ENCODE measurements around the gene SYT1. TPM values are rescaled to one million over a fixed set of nuclear protein-coding genes. Genes with fewer than 3 reads are reported as not detected.

The SYT1 gene
- total RNA-seq, 2 experiments from 2014 or later, result not detected

DNA sequence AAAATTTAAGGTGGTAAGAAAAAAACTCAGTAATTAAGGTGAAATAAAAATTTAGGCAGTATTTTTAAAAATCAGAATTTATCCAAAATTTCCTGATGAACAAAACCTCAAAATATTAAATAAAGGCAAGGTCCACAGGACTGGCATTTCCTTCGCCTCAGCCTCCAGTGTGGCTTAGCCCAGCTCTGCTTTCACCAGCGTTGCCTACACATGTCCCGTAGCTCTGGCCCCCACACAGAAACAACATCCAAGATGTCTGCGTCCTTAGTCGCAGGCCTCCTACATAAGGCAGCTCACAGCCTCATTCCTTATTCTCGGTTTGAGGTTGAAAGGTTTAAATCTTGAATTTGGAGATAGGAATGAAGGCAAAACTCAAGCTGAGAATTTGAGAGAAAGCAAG lies 274.3 kb downstream of the SYT1 start:
- DNase-seq (no peak), ATAC-seq (no peak)
- H3K36me3 Mint-ChIP-seq (ENCODE audit: low read depth), result no peaks in the 10 kb centered on the region
- H3K4me3 Mint-ChIP-seq, result no peak overlapping the region
- POLR2A ChIA-PET, result no interaction called here
- CTCF ChIA-PET, result no interaction called here
- H3K27ac Mint-ChIP-seq, result no peak overlapping the region
- H3K27me3 Mint-ChIP-seq (ENCODE audit: low read depth), result no peaks in the 10 kb centered on the region
- H3K9me3 Mint-ChIP-seq (ENCODE audit: insufficient read depth), result no peaks in the 10 kb centered on the region
- no peaks in the 10 kb centered on the region for H3K4me1 Mint-ChIP-seq (ENCODE audit: low read depth)

DNA sequence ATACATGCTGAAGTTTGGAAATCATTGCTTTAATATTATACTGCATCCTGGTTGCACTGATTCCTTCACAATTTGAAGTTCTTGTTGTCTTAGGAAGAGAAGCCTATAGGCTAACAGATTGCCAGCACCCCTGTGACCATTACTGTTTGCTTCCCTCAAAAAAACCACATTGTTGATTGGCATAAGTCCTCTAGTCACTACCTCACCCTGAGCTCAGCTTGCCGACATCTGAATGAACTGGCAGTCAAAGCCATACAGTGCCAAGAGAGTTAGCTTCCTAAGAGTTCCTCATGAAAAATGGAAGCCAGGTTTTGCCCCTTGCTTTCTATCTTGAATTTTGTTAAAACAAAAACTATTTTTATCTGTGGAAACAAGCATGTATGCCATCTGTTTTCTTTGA lies 276.1 kb downstream of the SYT1 start:
- Mint-ChIP-seq H3K4me1 (ENCODE audit: low read depth) (no peaks in the 10 kb centered on the region), H3K27me3 (ENCODE audit: low read depth) (no peaks in the 10 kb centered on the region), H3K4me3 (no peak overlapping the region), H3K9me3 (ENCODE audit: insufficient read depth) (peaks cover 3% of the 10 kb centered on the region), H3K27ac (no peak overlapping the region), H3K36me3 (ENCODE audit: low read depth) (no peaks in the 10 kb centered on the region)
- ChIA-PET CTCF (no interaction called here), POLR2A (no interaction called here)
- ATAC-seq, result no peak
- no peak for DNase-seq

DNA sequence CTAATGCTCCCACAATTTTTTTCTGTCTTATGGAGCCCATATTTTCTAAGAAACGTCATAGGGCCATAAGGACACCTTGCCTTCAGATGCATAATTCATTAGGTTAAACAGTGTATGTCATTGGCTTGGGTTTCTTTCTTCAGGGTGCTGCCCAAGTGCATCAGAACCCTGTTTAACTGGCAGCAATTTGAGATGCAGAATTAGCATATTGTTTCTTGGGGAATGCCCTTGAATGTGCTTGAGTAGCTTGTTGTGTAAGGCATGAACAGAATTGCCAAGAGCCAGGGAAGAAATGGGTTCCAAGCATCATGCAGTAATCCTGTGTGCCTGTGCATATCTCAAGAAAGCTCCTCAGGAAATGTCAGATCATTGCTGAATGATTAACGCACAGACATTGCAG lies 277.2 kb downstream of the SYT1 start:
- CTCF ChIA-PET, result no interaction called here
- H3K9me3 Mint-ChIP-seq (ENCODE audit: insufficient read depth), result peaks cover 3% of the 10 kb centered on the region
- H3K4me1 Mint-ChIP-seq (ENCODE audit: low read depth), result no peaks in the 10 kb centered on the region
- H3K4me3 Mint-ChIP-seq, result no peak overlapping the region
- no peak for ATAC-seq
- DNase-seq, result no peak
- no peak overlapping the region for H3K27ac Mint-ChIP-seq
- H3K36me3 Mint-ChIP-seq (ENCODE audit: low read depth), result no peaks in the 10 kb centered on the region
- POLR2A ChIA-PET, result no interaction called here
- H3K27me3 Mint-ChIP-seq (ENCODE audit: low read depth), result no peaks in the 10 kb centered on the region

DNA sequence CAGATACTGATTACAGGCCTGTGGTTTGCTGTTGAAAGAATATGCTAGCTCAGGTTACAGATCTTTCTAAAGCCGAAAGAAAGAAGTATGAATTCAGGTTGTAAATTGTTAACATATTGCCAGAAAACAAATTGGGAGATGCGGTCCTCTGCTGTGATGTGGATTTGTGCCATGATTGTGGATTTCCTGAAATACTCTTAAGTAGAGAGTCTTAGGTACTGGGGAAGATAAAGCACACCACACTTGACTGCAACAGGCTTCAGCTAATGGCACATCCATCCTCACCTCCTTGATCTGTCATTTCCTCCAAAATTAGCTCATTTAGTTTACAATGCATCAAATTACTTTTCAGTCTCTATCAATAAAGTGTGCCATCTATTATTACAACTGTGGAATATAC lies 279.2 kb downstream of the SYT1 start:
- ChIA-PET POLR2A (no interaction called here), CTCF (no interaction called here)
- Mint-ChIP-seq H3K27me3 (ENCODE audit: low read depth) (no peaks in the 10 kb centered on the region), H3K4me3 (no peak overlapping the region), H3K4me1 (ENCODE audit: low read depth) (no peaks in the 10 kb centered on the region), H3K27ac (no peak overlapping the region), H3K36me3 (ENCODE audit: low read depth) (no peaks in the 10 kb centered on the region), H3K9me3 (ENCODE audit: insufficient read depth) (peaks cover 3% of the 10 kb centered on the region)
- no peak for DNase-seq
- no peak for ATAC-seq

DNA sequence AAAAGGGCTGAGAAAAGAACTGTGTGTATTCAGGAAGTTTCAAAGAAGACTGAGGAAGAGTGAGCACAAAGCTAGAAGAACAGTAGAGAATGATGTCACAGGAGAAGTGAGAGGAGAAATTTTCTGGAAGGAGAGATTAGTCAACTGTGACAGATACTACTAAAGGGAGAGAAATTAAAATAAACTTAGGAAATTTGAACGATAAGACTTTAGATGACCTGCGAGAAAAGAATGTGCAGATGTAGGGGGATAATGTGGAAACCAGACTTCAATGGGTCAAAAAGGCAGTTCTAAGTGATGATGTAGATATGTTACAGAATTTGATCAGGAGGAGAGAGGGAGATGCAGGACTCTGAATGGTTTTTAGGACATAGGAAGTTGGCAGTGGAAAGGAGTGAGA lies 287.4 kb downstream of the SYT1 start:
- POLR2A ChIA-PET, result no interaction called here
- CTCF ChIA-PET, result no interaction called here
- DNase-seq, result no peak
- Mint-ChIP-seq H3K27me3 (ENCODE audit: low read depth) (no peaks in the 10 kb centered on the region), H3K4me3 (no peak overlapping the region), H3K36me3 (ENCODE audit: low read depth) (no peaks in the 10 kb centered on the region), H3K9me3 (ENCODE audit: insufficient read depth) (peaks cover 3% of the 10 kb centered on the region), H3K4me1 (ENCODE audit: low read depth) (no peaks in the 10 kb centered on the region), H3K27ac (no peak overlapping the region)
- ATAC-seq, result no peak

DNA sequence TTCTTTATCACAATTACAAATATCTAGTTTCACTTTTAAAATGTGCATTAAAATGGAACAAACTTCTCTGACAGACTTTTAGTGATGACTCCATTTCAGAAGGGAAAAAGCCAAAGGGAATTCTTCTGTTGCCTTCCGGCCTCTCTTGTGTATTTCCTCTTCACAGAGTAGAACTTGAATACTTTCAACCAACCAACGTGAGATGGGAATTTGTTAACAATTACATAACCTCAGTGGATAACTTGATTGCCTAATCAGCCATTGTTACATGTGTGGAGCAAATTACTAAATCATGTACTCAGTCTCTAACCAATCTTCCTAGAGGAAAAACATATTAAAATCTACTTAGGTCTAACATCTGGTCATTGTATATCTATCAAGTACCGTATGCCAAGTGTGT lies 291.1 kb downstream of the SYT1 start:
- no peaks in the 10 kb centered on the region for H3K27me3 Mint-ChIP-seq (ENCODE audit: low read depth)
- no peak for DNase-seq
- POLR2A ChIA-PET, result no interaction called here
- no peaks in the 10 kb centered on the region for H3K4me1 Mint-ChIP-seq (ENCODE audit: low read depth)
- H3K9me3 Mint-ChIP-seq (ENCODE audit: insufficient read depth), result peaks cover 2% of the 10 kb centered on the region
- no peak overlapping the region for H3K27ac Mint-ChIP-seq
- CTCF ChIA-PET, result no interaction called here
- H3K4me3 Mint-ChIP-seq, result no peak overlapping the region
- no peak for ATAC-seq
- no peaks in the 10 kb centered on the region for H3K36me3 Mint-ChIP-seq (ENCODE audit: low read depth)

DNA sequence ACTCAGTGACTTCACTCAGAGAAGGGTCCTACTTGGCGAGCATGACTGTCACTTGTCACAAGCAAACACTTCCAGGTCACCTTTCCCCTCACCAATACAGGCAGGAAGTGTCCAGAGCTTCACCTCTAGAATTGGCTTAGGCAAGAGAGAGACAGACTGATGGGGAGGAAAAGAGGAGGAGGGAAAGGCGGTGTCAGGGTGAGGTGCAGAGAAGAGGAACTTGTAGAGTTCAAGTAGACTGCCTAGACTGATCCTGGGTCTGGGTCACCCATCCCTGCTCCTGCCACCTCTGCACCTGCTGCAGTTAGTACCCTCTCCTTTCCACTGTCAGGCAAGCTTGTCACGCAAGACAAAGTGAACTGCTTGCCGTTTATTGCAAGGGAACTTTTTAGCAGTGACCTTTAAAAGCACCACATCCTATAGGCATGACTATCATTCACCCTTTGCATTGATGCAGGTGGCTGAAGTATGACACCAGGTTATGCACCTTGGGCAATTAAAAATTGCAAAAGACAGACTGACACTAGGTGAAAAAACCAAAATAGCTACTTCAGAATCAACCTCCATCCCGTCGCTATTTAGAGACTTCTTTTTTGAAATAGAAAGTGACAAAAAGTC lies 292.4 kb downstream of the SYT1 start:
- POLR2A ChIA-PET, result no interaction called here
- CTCF ChIA-PET, result no interaction called here
- Mint-ChIP-seq H3K4me3 (no peak overlapping the region), H3K27ac (no peak overlapping the region), H3K4me1 (ENCODE audit: low read depth) (no peaks in the 10 kb centered on the region), H3K9me3 (ENCODE audit: insufficient read depth) (no peaks in the 10 kb centered on the region), H3K27me3 (ENCODE audit: low read depth) (no peaks in the 10 kb centered on the region), H3K36me3 (ENCODE audit: low read depth) (no peaks in the 10 kb centered on the region)
- DNase-seq (no peak), ATAC-seq (no peak)

DNA sequence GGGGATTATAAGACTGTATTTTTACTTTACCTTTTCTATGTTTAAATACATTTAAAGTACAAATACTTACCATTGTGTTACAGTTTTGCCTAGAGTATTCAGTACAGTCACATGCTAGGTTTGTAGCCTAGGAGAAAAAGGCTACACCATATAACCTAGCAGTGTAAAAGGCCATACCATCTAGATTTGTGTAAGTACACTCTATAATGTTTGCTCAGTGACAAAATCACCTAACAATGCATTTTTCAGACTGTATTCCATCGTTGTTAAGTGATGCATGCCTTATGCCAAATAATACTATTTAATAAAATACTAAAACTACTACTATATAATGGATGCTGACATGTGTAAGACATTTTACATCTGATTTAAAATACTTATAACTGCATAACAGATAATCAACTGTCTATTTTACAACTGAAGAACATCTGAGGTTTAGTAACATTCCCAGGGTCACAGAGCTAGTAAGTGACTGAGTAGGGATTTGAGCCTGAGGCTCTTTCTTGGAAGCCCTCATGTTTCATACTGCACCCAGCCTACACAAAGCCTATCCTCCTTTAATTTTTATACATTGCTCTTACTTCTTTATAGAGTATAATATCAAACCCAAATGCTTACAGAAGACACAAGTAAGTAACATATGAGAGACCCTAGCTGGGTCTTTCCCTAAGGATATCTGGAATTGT lies 296.8 kb downstream of the SYT1 start:
- DNase-seq (no peak), ATAC-seq (no peak)
- POLR2A ChIA-PET, result no interaction called here
- no peaks in the 10 kb centered on the region for H3K36me3 Mint-ChIP-seq (ENCODE audit: low read depth)
- no peaks in the 10 kb centered on the region for H3K27me3 Mint-ChIP-seq (ENCODE audit: low read depth)
- no peak overlapping the region for H3K4me3 Mint-ChIP-seq
- CTCF ChIA-PET, result no interaction called here
- no peaks in the 10 kb centered on the region for H3K4me1 Mint-ChIP-seq (ENCODE audit: low read depth)
- no peak overlapping the region for H3K27ac Mint-ChIP-seq
- no peaks in the 10 kb centered on the region for H3K9me3 Mint-ChIP-seq (ENCODE audit: insufficient read depth)

DNA sequence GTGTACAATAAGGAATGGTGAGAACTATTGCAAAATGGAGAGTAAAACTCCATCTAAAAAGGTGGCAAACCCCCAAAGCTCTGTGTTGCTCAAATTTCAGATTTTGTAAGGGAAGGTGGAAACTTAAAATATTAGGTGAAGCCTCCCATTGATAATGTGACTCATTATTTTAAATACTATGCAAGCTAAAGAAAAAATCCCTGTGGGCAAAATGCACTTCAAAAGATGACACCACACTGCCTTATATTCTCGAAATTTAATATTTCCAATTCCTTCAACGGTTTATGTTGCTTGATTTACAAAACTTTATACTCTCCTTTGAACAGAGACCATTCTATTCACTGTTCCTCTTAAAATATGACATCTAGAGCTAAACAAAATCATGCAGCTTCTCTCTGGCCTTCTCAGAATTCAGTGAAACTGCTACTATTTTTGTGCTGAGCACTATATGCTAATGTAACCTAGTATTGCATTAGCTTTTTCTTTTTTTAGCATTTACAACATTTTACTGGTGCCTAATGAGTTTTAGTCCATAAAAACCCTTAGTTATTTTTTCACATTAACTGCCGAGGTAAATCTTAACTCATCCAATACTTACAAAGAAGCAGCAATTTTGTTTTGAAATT lies 297.7 kb downstream of the SYT1 start:
- POLR2A ChIA-PET, result no interaction called here
- ATAC-seq (no peak), DNase-seq (no peak)

DNA sequence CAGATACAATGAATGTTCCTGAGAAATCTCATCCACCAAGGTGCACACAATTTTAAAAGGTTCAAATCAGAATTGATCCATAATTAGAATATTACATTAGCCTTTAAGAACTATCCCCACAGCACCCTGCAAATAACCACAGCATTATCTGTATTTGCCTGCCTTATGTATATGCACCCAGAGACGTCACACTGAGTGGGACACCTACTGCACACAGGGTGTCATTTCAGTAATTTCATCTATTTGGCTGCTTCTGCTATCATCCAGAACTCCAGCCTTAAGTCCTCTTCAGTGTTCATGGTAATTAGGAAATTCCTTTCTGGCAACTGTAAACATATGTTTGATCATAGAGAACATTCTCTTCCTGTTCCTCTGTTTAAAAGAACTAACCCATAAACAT lies 298.4 kb downstream of the SYT1 start:
- ATAC-seq (no peak), DNase-seq (no peak)
- H3K4me1 Mint-ChIP-seq (ENCODE audit: low read depth), result no peaks in the 10 kb centered on the region
- POLR2A ChIA-PET, result no interaction called here
- H3K9me3 Mint-ChIP-seq (ENCODE audit: insufficient read depth), result no peaks in the 10 kb centered on the region
- CTCF ChIA-PET, result no interaction called here
- no peaks in the 10 kb centered on the region for H3K36me3 Mint-ChIP-seq (ENCODE audit: low read depth)
- no peaks in the 10 kb centered on the region for H3K27me3 Mint-ChIP-seq (ENCODE audit: low read depth)
- H3K27ac Mint-ChIP-seq, result no peak overlapping the region
- no peak overlapping the region for H3K4me3 Mint-ChIP-seq

More for the DNA sequence above, 297.7 kb downstream of the SYT1 start:
- Mint-ChIP-seq H3K4me3 (no peak overlapping the region), H3K36me3 (ENCODE audit: low read depth) (no peaks in the 10 kb centered on the region), H3K27me3 (ENCODE audit: low read depth) (no peaks in the 10 kb centered on the region), H3K4me1 (ENCODE audit: low read depth) (no peaks in the 10 kb centered on the region), H3K9me3 (ENCODE audit: insufficient read depth) (no peaks in the 10 kb centered on the region), H3K27ac (no peak overlapping the region)
- CTCF ChIA-PET, result no interaction called here

DNA sequence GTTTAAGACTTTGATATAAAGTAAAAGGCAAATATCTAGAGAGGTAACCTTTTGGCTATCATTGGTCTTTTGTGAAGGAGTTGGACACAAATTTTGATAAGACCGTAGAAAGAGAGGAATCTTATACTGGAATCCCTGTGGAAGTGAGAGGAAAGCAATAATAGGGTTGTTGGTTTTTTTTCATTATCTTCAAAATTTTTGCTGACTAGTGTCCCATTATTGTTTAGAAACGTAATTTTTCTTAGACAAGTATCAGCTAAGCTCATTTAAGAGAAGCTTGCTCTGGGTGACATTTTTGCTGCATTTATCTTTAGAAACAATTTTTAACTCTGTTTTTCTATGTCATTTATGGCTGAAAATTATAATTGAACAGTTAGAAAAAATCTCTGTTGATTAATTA lies 300.3 kb downstream of the SYT1 start:
- H3K9me3 Mint-ChIP-seq (ENCODE audit: insufficient read depth), result no peaks in the 10 kb centered on the region
- no peak overlapping the region for H3K27ac Mint-ChIP-seq
- POLR2A ChIA-PET, result no interaction called here
- no peak overlapping the region for H3K4me3 Mint-ChIP-seq
- H3K4me1 Mint-ChIP-seq (ENCODE audit: low read depth), result no peaks in the 10 kb centered on the region
- ATAC-seq (no peak), DNase-seq (no peak)
- no peaks in the 10 kb centered on the region for H3K27me3 Mint-ChIP-seq (ENCODE audit: low read depth)
- H3K36me3 Mint-ChIP-seq (ENCODE audit: low read depth), result no peaks in the 10 kb centered on the region
- CTCF ChIA-PET, result no interaction called here

DNA sequence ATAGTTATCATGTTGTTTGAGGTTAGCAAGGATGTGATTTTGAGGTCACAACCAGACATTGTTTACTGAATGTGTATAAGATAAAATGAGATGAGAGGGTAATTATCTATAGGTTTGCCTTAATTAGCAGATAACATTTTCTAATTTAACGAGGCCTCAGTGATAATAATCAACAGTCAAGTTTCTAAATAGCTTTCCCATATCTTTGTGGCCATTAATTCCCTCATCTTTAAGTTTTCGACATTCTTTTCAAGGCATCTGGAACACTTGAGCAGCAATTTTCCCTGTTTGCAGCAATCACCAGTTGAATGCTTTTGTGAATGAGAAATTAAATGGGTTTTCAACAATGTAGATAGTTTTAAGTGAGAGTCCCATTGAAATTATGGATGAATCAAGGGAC lies 304.1 kb downstream of the SYT1 start:
- Mint-ChIP-seq H3K9me3 (ENCODE audit: insufficient read depth) (no peaks in the 10 kb centered on the region), H3K27me3 (ENCODE audit: low read depth) (no peaks in the 10 kb centered on the region)

DNA sequence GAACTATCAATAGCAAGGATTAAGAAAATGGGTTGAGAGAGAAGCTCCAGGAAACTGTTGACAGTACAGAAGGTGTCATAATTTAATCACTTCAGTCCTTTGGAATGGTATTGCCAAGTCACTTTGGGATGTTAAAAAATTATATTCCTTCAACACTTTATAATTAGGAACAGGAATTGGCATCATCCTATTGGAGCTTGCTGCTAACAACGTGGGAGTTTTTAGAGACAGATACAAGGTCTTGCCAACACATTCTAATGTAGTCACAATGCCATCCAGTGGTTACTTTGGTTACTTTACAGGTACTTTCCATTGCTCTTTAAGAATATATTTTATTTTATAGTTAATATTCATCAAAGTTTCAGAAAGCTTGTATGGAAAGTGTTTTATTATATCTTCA lies 310.1 kb downstream of the SYT1 start:
- H3K9me3 Mint-ChIP-seq (ENCODE audit: insufficient read depth), result no peaks in the 10 kb centered on the region
- H3K27me3 Mint-ChIP-seq (ENCODE audit: low read depth), result no peaks in the 10 kb centered on the region
- H3K4me3 Mint-ChIP-seq, result no peak overlapping the region
- CTCF ChIA-PET, result interaction anchor here (0.9 kb wide), 1 partner anchor 16 kb away, joined by 3 read pairs; no protein-coding TSS in a partner anchor
- ATAC-seq (no peak), DNase-seq (no peak)
- no peaks in the 10 kb centered on the region for H3K4me1 Mint-ChIP-seq (ENCODE audit: low read depth)
- POLR2A ChIA-PET, result no interaction called here
- no peak overlapping the region for H3K27ac Mint-ChIP-seq
- no peaks in the 10 kb centered on the region for H3K36me3 Mint-ChIP-seq (ENCODE audit: low read depth)

More for the DNA sequence above, 304.1 kb downstream of the SYT1 start:
- Mint-ChIP-seq H3K27ac (no peak overlapping the region), H3K4me3 (no peak overlapping the region), H3K4me1 (ENCODE audit: low read depth) (no peaks in the 10 kb centered on the region), H3K36me3 (ENCODE audit: low read depth) (no peaks in the 10 kb centered on the region)
- POLR2A ChIA-PET, result no interaction called here
- DNase-seq (no peak), ATAC-seq (no peak)
- CTCF ChIA-PET, result no interaction called here
